Stimulated activated naive CD4-positive, alpha-beta T cell treated with Interleukin-2 at 50 U/mL for 16 hours (primary cell): ENCODE results near the gene NELL1.

Experiments used
- DNase-seq: peaks from one replicate; lab custom pipeline; 2025; lab: John Stamatoyannopoulos, UW

The NELL1 gene

DNA sequence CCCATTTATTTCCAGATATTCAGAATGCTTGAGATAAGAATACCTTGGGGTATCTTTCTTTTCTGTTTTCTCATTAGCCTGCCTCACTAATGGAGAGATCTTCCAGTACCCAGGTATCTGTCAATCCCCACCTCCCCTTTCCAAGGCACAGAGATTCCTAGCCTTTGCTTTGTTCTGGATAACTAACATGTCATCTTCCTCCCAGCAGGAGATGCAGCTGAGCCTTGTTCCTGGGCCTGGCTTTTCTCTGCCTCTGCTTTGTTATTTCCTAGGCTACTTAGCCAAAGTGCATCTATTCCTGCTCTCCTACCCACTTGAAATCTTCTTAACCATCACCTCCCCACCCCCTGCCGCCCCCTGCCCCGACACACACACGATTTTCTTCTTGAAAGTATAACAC, 297.1 kb downstream of the NELL1 start:
- DNase-seq: no peak

- no peak for DNase-seq
These were observed 304.7 kb downstream of the NELL1 start for GRCh38 chr11:20973940-20974559.

DNA sequence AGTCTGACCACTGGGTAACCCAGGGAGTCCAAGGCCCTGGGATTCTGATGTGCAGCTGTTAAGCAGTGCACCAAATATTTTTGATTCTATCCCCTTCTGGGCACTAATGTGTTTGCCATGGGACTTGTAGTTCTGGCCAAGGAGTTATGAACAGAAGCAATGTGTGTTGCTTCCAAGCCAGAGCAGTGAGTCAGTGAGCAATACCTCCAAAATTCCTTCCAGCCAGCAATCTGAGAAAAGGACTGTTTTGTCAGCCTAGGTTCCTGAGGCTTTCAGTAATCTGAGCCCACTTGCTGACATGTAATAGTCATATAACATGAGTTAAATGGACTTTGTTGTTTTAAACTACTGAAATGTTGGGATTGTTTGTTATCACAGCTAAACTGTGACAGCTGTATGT, 311.4 kb downstream of the NELL1 start:
- no peak for DNase-seq

DNA sequence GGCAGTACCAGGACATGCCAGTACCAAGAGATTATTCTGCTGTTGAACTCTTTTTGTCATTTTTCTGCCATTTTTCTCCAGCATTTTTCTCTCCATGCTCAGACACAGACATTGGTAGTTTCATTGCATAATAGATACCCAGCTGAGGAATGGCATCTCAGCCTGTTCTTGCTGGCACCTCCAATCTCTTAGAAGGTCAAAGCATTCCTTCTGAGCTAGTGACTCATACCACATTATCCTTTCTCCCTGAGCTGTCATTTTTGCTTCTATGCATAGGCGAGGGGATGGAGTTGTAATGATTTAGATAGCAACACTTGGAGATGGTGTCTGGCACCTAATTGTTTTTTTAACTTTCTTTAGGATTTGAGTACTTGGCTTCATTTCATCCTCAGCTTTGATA, 321.1 kb downstream of the NELL1 start:
- no peak for DNase-seq

DNA sequence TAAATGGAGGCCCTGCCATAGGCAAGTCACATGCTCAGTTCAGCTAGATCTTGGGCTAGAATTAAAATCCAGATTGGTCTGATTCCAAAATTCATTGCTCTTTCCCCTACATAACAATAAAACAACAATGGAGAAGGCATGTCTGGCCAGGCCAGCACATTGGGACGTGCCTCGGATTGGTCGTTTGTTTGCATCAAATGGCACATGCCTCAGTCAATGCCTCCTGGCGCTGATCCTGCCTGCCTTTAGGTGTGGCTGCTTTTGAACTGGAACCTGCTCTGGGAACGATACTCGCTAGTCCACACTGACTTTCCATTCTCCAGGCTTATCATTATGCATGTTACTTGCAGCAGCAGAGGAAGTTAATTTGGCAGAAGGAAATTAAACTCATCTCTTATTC, 322.1 kb downstream of the NELL1 start:
- DNase-seq: no peak

DNA sequence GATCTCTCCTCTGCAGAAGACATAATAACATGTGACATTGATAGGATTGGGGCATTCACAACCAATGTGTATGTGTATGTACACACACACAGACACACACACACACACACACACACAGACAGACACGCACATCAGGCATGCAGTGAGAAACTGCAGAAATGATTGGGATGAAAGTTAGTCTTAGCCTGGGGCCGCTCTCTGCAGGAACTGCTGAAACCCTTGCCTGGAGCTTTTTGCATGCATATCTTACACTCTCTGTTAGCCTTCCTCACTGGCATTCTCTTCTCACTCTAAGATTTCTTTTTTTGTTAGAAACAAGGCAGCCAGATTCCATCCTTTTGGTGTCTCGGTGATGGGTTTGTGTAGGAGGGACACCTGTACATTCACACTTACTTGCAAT, 337.9 kb downstream of the NELL1 start:
- DNase-seq: no peak

DNA sequence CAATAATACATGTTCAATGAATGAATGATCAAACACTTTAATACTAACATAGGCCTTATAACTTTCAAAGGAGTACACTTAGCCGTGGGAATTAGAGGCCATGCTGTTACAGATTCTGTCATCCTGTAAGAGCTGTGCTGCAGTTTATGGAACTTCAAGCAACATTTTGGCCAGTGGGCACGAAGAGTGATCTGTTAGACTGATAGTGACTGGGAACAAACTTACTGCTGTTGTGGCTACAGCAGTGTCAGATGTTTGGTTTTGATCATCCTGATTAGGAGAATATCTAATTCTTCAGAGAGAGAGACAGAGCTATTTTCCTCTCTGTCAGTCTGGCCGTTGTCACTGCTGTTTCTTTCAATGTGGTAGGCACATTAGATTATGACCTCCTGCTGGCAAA, 348.9 kb downstream of the NELL1 start:
- no peak for DNase-seq

- no peak for DNase-seq
These were observed 357.3 kb downstream of the NELL1 start for GRCh38 chr11:21026685-21027084.

DNA sequence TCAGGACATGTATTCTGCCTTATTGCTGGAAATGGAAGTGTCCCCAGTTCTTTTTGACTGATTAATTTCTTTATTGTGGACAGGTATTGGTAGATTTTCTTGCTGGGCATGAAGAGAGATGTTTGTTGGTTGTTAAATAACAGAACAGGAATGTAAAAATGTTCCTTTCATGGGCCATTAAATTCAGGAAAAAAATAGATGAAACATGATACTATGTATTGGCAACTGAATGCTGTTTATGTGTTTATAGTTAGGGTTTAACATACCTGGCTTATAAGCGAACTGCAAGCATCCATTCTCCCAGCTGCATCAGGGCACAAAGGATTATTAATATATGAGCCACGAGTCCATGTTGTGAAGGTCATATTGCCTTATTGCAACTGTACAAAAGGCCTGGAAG, 368.5 kb downstream of the NELL1 start:
- no peak for DNase-seq

GRCh38 chr11:21038801-21039200, 369.4 kb downstream of the NELL1 start:
- DNase-seq: no peak

DNA sequence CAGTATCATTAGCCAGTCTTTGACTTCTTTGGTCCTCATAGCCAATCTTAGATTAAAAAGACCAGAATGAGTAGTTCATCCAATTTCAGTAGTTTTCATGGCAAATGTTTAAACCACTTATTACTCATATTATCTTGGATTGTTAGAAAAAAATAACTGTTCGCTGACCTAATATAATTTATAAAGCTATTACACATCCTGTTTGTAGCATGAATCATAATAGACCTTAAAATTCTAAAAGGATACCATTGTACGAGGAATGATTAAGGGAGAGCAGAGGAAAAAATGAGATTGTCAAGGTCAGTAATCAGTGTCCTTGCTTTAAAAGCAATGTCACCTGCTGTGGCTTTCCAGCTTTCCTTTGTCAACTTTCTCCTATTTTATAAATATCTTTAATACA, 371.2 kb downstream of the NELL1 start:
- DNase-seq: no peak

- DNase-seq: no peak
These were observed 379.2 kb downstream of the NELL1 start for GRCh38 chr11:21048626-21049025.

DNA sequence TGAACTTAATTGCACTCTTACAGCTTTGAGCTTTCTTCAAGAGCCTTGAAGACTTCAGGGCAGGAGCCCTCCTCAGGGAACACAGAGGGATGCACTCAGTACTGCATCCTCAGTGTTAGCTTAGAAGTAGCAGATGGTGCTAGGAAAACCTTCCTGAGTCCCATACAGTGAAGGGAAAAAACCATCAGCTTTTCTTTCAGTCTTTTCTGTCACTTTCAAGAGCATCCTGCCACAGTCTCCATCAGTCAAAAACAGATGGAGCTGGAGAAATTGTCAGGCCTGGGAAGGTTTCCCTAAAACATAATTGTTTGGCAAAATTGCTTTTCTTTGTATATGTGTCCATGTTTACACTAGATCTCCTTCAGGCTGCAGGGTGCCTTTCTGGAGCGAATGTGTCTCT, 384.1 kb downstream of the NELL1 start:
- DNase-seq: no peak

GRCh38 chr11:21056644-21057043, 387.3 kb downstream of the NELL1 start:
- no peak for DNase-seq

DNA sequence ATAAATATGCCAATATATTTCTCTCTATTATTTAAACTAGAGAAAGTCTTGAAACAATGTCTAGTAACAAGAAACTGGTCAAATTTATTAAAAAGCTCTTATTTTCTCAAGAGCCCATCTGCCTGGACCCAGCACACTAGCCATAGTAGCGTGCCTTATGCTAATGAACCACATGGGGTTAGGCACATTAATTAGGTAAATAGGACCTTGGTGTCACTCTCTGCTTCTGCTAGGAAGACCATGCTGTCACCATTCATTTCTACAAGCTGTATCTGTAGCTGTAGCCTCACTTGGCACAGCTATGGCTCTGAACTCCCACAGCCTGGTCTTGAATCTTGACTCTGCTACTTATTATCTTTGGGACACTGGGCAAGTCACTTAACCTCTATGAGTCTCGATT, 390.5 kb downstream of the NELL1 start:
- no peak for DNase-seq

- no peak for DNase-seq
These were observed 396.6 kb downstream of the NELL1 start for GRCh38 chr11:21066030-21066429.

DNA sequence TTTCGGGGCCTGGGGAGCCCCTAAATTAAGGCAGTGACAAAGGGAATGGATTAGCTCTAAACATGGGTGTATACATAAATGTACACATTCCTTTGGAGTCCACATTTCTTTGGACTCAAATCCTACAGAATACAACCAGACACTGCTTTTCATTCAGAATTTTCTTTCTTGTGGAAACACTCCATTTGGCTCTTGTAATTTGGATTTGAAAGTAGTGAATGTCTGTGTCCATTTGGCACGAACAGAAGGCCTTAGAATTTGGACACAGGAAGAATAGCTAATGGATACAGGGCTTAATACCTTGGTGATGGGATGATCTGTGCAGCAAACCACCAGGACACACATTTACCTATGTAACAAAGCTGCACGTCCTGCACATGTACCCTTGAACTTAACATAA, 399.5 kb downstream of the NELL1 start:
- DNase-seq: no peak

GRCh38 chr11:21069909-21070308, 400.5 kb downstream of the NELL1 start:
- DNase-seq: no peak

- DNase-seq: no peak
These were observed 403.2 kb downstream of the NELL1 start for GRCh38 chr11:21072558-21072957.

DNA sequence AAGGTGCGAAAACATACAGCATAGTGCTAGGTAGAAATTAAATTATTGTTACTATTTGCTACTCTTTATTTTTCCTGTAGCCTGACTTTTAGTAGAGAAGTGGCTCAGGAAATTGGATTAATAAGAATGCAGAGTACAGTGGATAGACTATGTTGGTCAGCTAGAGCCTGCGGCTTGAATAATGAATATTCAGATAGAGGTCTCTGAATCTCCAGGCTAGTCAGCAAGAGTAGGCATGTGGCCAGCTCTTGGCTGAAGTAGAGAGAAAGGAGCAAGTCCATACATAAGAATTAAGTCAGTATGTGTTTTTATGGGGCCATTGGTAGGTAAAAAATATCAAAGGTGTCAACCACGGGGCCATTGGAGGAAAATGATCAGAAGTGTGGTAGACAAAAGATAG, 413.5 kb downstream of the NELL1 start:
- DNase-seq: no peak

GRCh38 chr11:21088930-21089329, 419.5 kb downstream of the NELL1 start:
- no peak for DNase-seq

DNA sequence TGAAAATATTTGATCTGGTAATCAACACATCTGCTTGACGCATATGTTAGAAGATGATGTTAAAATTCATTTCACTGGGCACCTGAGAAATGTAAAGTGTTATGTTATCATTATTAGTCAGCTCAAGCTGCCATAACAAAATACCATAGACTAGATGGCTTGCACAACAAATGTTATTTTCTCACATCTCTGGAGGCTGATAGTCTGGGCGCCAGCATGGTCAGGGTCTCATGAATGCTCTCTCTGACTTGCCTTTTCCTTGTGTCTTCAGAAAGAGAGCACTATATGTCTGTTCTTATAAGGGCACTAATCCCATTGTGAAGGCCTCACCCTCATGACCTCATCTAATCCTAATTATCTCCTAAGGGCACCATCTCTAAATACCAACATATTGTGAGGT, 435.3 kb downstream of the NELL1 start:
- no peak for DNase-seq

DNA sequence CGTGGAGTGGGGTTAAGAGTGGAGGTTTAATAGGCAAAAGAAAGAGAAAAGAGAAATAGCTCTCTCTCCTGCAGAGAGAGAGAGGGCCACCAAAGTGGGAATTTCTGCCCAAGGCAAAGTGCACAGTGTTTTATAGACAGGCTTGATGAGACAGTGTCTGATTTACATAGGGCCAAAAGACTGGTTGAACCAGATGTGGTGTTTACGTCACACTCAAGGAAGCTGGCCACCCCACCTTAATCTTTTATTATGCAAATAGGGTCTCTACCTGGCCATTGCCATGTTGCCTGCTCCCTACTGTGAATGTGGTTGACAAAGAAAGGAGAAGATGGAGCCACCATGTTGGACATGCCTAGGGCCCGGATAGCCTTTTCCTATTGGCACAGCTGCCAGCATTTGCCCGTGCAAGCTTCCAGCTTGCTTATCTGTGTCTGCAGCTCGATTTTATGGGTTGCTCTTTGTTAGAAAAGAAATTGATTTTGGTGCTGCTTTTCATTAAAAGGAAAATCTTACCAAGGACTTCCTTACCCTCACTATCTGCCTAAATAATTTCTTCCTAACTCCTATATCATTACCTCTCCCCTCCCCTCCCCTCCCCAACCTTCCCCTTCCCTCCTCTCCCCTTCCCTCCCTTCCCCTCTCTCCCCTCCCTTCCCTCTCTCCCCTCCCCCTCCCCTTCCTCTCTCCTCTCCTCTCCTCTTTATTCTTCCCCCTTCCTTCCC, 436.0 kb downstream of the NELL1 start:
- no peak for DNase-seq

DNA sequence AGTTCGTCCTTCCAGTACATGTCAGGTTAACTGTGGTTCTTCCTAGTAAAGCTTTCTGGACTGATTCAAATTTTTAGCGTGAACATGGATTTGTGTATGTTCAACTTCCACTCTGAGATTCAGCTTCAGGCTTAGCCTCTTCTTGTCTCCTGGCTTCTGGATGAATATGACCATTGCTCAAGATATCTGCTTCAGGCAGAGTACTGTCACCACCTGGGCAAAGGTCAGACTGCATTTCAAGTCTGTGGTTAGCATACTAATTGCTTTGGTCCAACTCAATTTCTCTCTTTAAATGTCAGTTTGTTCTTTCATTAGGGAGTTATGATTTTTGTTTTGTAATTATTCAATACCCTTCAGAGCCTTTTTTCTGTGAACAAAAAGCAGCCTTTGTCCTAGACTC, 440.0 kb downstream of the NELL1 start:
- DNase-seq: no peak
